H1 (cell line): Measurements from ENCODE around the gene CASZ1. TPM values are rescaled to one million over a fixed set of nuclear protein-coding genes. Genes with fewer than 3 reads are reported as not detected.

Experiments
- CTCF ChIA-PET: fragments of 300-600 bp; sonication (Branson Sonifier 250); formaldehyde crosslinking; loops from one replicate; lab custom pipeline; 2021; ENCODE audit not compliant: partially characterized antibody; lab: Charles Lee
- POLR2A ChIA-PET: fragments of 300-600 bp; sonication (Branson Sonifier 250); formaldehyde crosslinking; loops from one replicate; lab custom pipeline; 2021; ENCODE audit warnings: inconsistent platforms; ENCODE audit not compliant: partially characterized antibody; lab: Charles Lee
- DNase-seq, 2 experiments: peaks; one replicate each; pipeline versions ENCODE4 v3.0.0 to v3.0.0-alpha.2; 2010 to 2022; ENCODE audit warnings: low spot score in 2 of 2, low read depth in 1 of 2, mixed read lengths in 1 of 2
- FAIRE-seq: peaks from 2 replicates; lab custom pipeline; 2011; peaks lifted over from hg19 to GRCh38; lab: Jason Lieb, UNC
- H2AFZ ChIP-seq: 2 replicates; pipeline ENCODE4 v1.8.1; 2012; ENCODE audit warnings: low read length, inconsistent platforms
- H2AK5ac ChIP-seq: 2 replicates; pipeline ENCODE4 v1.6.1; 2013; ENCODE audit warnings: low read depth, low read length
- H2BK120ac ChIP-seq: replicated peaks from 2 replicates; pipeline ENCODE3; 2013; ENCODE audit warnings: low read depth, low read length, inconsistent platforms
- H2BK12ac ChIP-seq: 2 replicates; pipeline ENCODE4 v1.6.1; 2013; ENCODE audit warnings: low read depth, low read length
- H2BK15ac ChIP-seq: 2 replicates; pipeline ENCODE4 v1.6.1; 2013; ENCODE audit warnings: low read length
- H2BK20ac ChIP-seq: 2 replicates; pipeline ENCODE4 v1.6.1; 2013; ENCODE audit warnings: low read length
- H2BK5ac ChIP-seq: 2 replicates; pipeline ENCODE4 v1.6.1; 2013; ENCODE audit warnings: low read depth, low read length
- H3K14ac ChIP-seq: 2 replicates; pipeline ENCODE4 v1.6.1; 2013; ENCODE audit warnings: inconsistent platforms; ENCODE audit not compliant: insufficient read length
- H3K18ac ChIP-seq: 2 replicates; pipeline ENCODE4 v1.6.1; 2013; ENCODE audit warnings: low read length; ENCODE audit errors: extremely low read depth
- H3K23ac ChIP-seq: 2 replicates; pipeline ENCODE4 v1.6.1; 2013; ENCODE audit warnings: inconsistent platforms; ENCODE audit not compliant: insufficient read length
- H3K23me2 ChIP-seq: 2 replicates; pipeline ENCODE4 v1.6.1; 2013; ENCODE audit warnings: low read depth, low read length
- H3K27ac ChIP-seq: 2 replicates; pipeline ENCODE4 v1.6.1; 2011; ENCODE audit warnings: low read depth, low read length, inconsistent platforms
- H3K27me3 ChIP-seq, 4 experiments: replicated peaks in 1 of 4; 1 replicate in 1 of 4; 2 replicates in 3 of 4; pipeline versions ENCODE4 v1.6.1 to v1.8.1; 2011 to 2013; ENCODE audit warnings: low read length in 3 of 4, mild to moderate bottlenecking in 3 of 4, inconsistent platforms in 2 of 4, mixed read lengths in 2 of 4, moderate library complexity in 1 of 4; ENCODE audit not compliant: control insufficient read depth in 3 of 4, insufficient read depth in 3 of 4; ENCODE audit errors: extremely low read depth in 1 of 4
- H3K36me3 ChIP-seq, 4 experiments: 2 replicates each; pipeline versions ENCODE4 v1.6.1 to v1.8.1; 2011 to 2013; ENCODE audit warnings: mild to moderate bottlenecking in 4 of 4, low read length in 3 of 4, moderate library complexity in 2 of 4, control low read depth in 1 of 4, inconsistent platforms in 1 of 4; ENCODE audit not compliant: insufficient read depth in 4 of 4, control insufficient read depth in 2 of 4
- H3K4ac ChIP-seq: replicated peaks from 2 replicates; pipeline ENCODE3; 2013; ENCODE audit warnings: low read length, low read depth, mixed read lengths, inconsistent platforms; ENCODE audit not compliant: insufficient read length
- H3K4me1 ChIP-seq, 4 experiments: replicated peaks in 1 of 4; 1 replicate in 1 of 4; 2 replicates in 3 of 4; pipeline versions ENCODE4 v1.6.1 to v1.8.1; 2011 to 2013; ENCODE audit warnings: low read length in 3 of 4, inconsistent platforms in 2 of 4, mixed read lengths in 1 of 4; ENCODE audit not compliant: insufficient read depth in 4 of 4, control insufficient read depth in 3 of 4
- H3K4me2 ChIP-seq, 2 experiments: 2 replicates each; pipeline versions ENCODE4 v1.6.1 to v1.8.1; 2011 to 2013; ENCODE audit warnings: low read depth in 2 of 2, low read length in 2 of 2, control low read depth in 1 of 2, inconsistent platforms in 1 of 2, mild to moderate bottlenecking in 1 of 2; ENCODE audit not compliant: insufficient read depth in 1 of 2
- H3K4me3 ChIP-seq, 4 experiments: fragments of 200-600, 300-600 bp in 1 of 4; sonication (generic), shearing (Covaris generic), sonication (Bioruptor Twin) in 1 of 4; 2 replicates each; pipeline versions ENCODE4 v1.5.1 to v1.8.1; 2011 to 2016; ENCODE audit warnings: low read length in 4 of 4, low read depth in 3 of 4, control low read depth in 2 of 4, inconsistent platforms in 2 of 4, mild to moderate bottlenecking in 2 of 4, mixed read lengths in 1 of 4, moderate library complexity in 1 of 4; ENCODE audit not compliant: insufficient read depth in 2 of 4; ENCODE audit errors: extremely low read depth in 1 of 4
- H3K56ac ChIP-seq: replicated peaks from 2 replicates; pipeline ENCODE3; 2013; ENCODE audit warnings: low read depth, mild to moderate bottlenecking, mixed read lengths, low read length, inconsistent platforms; ENCODE audit not compliant: insufficient read length
- H3K79me1 ChIP-seq: 2 replicates; pipeline ENCODE4 v1.6.1; 2013; ENCODE audit warnings: low read depth, low read length, control low read depth
- H3K79me2 ChIP-seq, 2 experiments: 2 replicates each; pipeline versions ENCODE4 v1.6.1 to v1.8.1; 2012 to 2013; ENCODE audit warnings: low read length in 2 of 2, mild to moderate bottlenecking in 2 of 2, inconsistent platforms in 1 of 2; ENCODE audit not compliant: insufficient read depth in 2 of 2, control insufficient read depth in 1 of 2
- H3K9ac ChIP-seq, 4 experiments: replicated peaks in 1 of 4; 1 replicate in 1 of 4; 2 replicates in 3 of 4; pipeline versions ENCODE4 v1.6.1 to v1.8.1; 2011 to 2013; ENCODE audit warnings: low read depth in 3 of 4, low read length in 3 of 4, control low read depth in 2 of 4, mild to moderate bottlenecking in 2 of 4, moderate library complexity in 2 of 4, inconsistent platforms in 1 of 4; ENCODE audit errors: extremely low read depth in 1 of 4
- H3K9me3 ChIP-seq, 2 experiments: 2 replicates each; pipeline versions ENCODE4 v1.6.1 to v1.8.1; 2012 to 2013; ENCODE audit warnings: mild to moderate bottlenecking in 2 of 2, moderate library complexity in 2 of 2, control low read depth in 1 of 2, inconsistent platforms in 1 of 2, low read depth in 1 of 2, low read length in 1 of 2, mixed read lengths in 1 of 2; ENCODE audit not compliant: insufficient read depth in 2 of 2
- H4K20me1 ChIP-seq, 2 experiments: replicated peaks in 1 of 2; 2 replicates each; pipeline versions ENCODE3 to v1.8.1; 2011 to 2013; ENCODE audit warnings: inconsistent platforms in 2 of 2, low read length in 2 of 2, mild to moderate bottlenecking in 1 of 2; ENCODE audit not compliant: insufficient read depth in 2 of 2, control insufficient read depth in 1 of 2
- H4K5ac ChIP-seq: 2 replicates; pipeline ENCODE4 v1.6.1; 2013; ENCODE audit warnings: low read length, low read depth, mixed read lengths, inconsistent platforms; ENCODE audit not compliant: insufficient read length
- H4K8ac ChIP-seq: 2 replicates; pipeline ENCODE4 v1.8.0; 2013; ENCODE audit warnings: mild to moderate bottlenecking, moderate library complexity, low read length, inconsistent platforms; ENCODE audit not compliant: insufficient read depth; ENCODE audit errors: extremely low read depth
- H4K91ac ChIP-seq: replicated peaks from 2 replicates; pipeline ENCODE3; 2013; ENCODE audit warnings: low read length, mixed read lengths, inconsistent platforms; ENCODE audit not compliant: insufficient read length
- ATF2 ChIP-seq: IDR thresholded peaks from 2 replicates; pipeline ENCODE4 v1.6.1; 2012; ENCODE audit warnings: low read length, inconsistent platforms
- BRCA1 ChIP-seq: IDR thresholded peaks from 2 replicates; pipeline ENCODE4 v1.6.1; 2012; ENCODE audit warnings: low read depth, low read length, improper control_type of control experiment
- CHD2 ChIP-seq: IDR thresholded peaks from 2 replicates; pipeline ENCODE4 v1.6.1; 2012; ENCODE audit warnings: low read length, improper control_type of control experiment
- GABPA ChIP-seq: IDR thresholded peaks from 2 replicates; pipeline ENCODE4 v1.6.1; 2011; ENCODE audit warnings: mild to moderate bottlenecking, low read length, moderate library complexity, borderline replicate concordance; ENCODE audit not compliant: insufficient read depth
- JUN ChIP-seq: IDR thresholded peaks from 2 replicates; pipeline ENCODE4 v1.6.1; 2011; ENCODE audit warnings: low read depth, mild to moderate bottlenecking, improper control_type of control experiment, low read length
- NRF1 ChIP-seq: IDR thresholded peaks from 2 replicates; pipeline ENCODE4 v1.6.1; 2011; ENCODE audit warnings: mild to moderate bottlenecking, low read depth, low read length, improper control_type of control experiment
- POLR2AphosphoS5 ChIP-seq: IDR thresholded peaks from 2 replicates; pipeline ENCODE4 v1.6.1; 2011; ENCODE audit warnings: low read depth, low read length
- POU5F1 ChIP-seq: IDR thresholded peaks from 2 replicates; pipeline ENCODE4 v1.6.1; 2011; ENCODE audit warnings: low read depth, mild to moderate bottlenecking, low read length, moderate library complexity
- RFX5 ChIP-seq: IDR thresholded peaks from 2 replicates; pipeline ENCODE4 v1.6.1; 2011; ENCODE audit warnings: low read depth, low read length, improper control_type of control experiment, borderline replicate concordance
- SRF ChIP-seq: IDR thresholded peaks from 2 replicates; pipeline ENCODE4 v1.6.1; 2011; ENCODE audit warnings: mild to moderate bottlenecking, low read depth, low read length, moderate library complexity
- WGBS, 2 experiments: shearing (Covaris generic) in 1 of 2; methylation state at CpG; one replicate each; pipeline versions ENCODE4 v1.1.6 to v1.1.7; 2013 to 2015; ENCODE audit warnings: low lambda C conversion rate in 2 of 2, mixed read lengths in 2 of 2, inconsistent platforms in 1 of 2, low coverage in 1 of 2, missing lambda C conversion rate in 1 of 2; ENCODE audit not compliant: insufficient replicate concordance in 2 of 2, insufficient coverage in 1 of 2, insufficient read length in 1 of 2; ENCODE audit errors: extremely low coverage in 1 of 2, missing lambda C conversion rate in 1 of 2; 5-methylcytosine and 5-hydroxymethylcytosine counted together
- polyA plus RNA-seq, 7 experiments: library from polyadenylated mRNA; depleted of rRNA in 3 of 7; stranded (reverse) in 5 of 7; unstranded in 2 of 7; fragments of >200 nt in 5 of 7; fragments of 200-250 nt in 2 of 7; gene quantifications; 1 replicate in 5 of 7; 2 replicates in 1 of 7; 4 replicates in 1 of 7; pipeline versions ENCODE4 v1.2.1 to v1.2.3, GENCODE V29; 2011 to 2013; ENCODE audit warnings: missing spikeins in 2 of 7, mixed read lengths in 2 of 7
- total RNA-seq: library from RNA; stranded (reverse); fragmentation: NEBNext Ultra II Directional; extraction: Animal tissue kit (Norgen Biotek cat#: 25700); gene quantifications from 2 replicates; pipeline ENCODE4 v1.2.1, GENCODE V29; 2021
- TF ChIP-seq, protein P1 (sequence below): IDR thresholded peaks from 2 replicates; pipeline ENCODE4 v1.6.1; 2011; ENCODE audit warnings: low read length, improper control_type of control experiment

Gene CASZ1
- total and polyA plus RNA-seq, 2 of the 8 experiments (the other 6 are each of a cell fraction or from before 2014, with no cell fraction given), result 4.4 to 7.7 TPM

DNA sequence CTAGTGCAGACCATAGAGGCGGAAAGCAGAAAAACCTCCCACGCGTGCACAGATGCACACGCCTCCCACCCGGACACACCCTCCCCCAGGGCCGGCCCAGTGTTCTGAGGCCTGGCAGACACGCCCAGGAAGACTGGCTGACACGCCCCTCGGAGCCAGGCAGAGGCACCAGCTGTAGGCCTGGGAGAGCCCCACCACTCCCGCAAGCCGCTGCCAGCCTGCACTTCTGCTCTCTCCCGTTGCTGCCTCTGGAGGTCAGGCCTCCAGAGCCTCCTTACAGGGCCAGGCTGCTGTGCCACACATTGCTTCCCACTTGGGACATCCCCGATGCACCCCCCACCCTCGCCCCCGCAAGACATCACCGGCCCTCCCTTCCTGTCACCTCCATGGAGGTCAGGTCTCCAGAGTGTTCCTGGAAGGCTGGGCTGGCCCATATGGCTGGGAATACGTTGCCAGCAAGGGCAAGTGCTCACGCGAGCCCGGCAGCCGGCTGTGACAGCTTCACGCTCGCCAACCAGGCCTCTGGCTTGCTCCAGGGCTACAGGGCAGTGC is 40.4 kb downstream of the CASZ1 start:
- no peak overlapping the region for H4K5ac ChIP-seq
- H3K4me1 ChIP-seq, result peaks cover 0 to 12% (median 7%) of the 10 kb centered on the region in 4 experiments; a peak in 5 of 7 replicates
- no peak overlapping the region for H2BK120ac ChIP-seq
- no peaks in the 10 kb centered on the region for H3K36me3 ChIP-seq
- H3K79me2 ChIP-seq, result no peaks in the 10 kb centered on the region
- no peaks in the 10 kb centered on the region for H3K9me3 ChIP-seq
- no peak overlapping the region for H2AFZ ChIP-seq
- POLR2A ChIA-PET, result interaction anchor here (0.8 kb wide), 1 partner anchor 16 kb away, joined by 3 read pairs; no protein-coding TSS in a partner anchor
- no peak overlapping the region for H2BK12ac ChIP-seq
- no peaks in the 10 kb centered on the region for H3K23me2 ChIP-seq
- peak overlapping the region; percentile 35 for H4K91ac ChIP-seq
- H3K27ac ChIP-seq, result no peak overlapping the region
- FAIRE-seq (no peak), DNase-seq (no peak)
- no peak overlapping the region for H3K23ac ChIP-seq
- H3K56ac ChIP-seq, result no peak overlapping the region
- H2AK5ac ChIP-seq, result no peak overlapping the region
- no peak overlapping the region; the same call in 1 of the 2 replicates for H4K8ac ChIP-seq
- no peak overlapping the region for H3K9ac ChIP-seq
- no peak overlapping the region for H2BK5ac ChIP-seq
- H3K18ac ChIP-seq, result no peak overlapping the region
- H3K4me3 ChIP-seq, result no peak overlapping the region
- no peak overlapping the region for H3K14ac ChIP-seq
- no peak overlapping the region for H2BK15ac ChIP-seq
- 87% methylated on average over 11 of the region's 23 CpGs; no CpG with 5 or more reads in 1 of the 2 experiments for WGBS, 2 experiments
- 0 out of 2 replicates have a peak, but pooled peaks cover 2% of the 10 kb centered on the region for H3K79me1 ChIP-seq
- no peaks in the 10 kb centered on the region for H3K27me3 ChIP-seq
- CTCF ChIA-PET, result interaction anchor here (0.6 to 2.0 kb wide), 6 partner anchors 20 to 207 kb away, joined by 3 to 5 read pairs (median 4); no protein-coding TSS in a partner anchor
- no peak overlapping the region for H3K4ac ChIP-seq
- no peak overlapping the region for H3K4me2 ChIP-seq
- no peak overlapping the region for H2BK20ac ChIP-seq
- peaks cover 0 to 2% of the 10 kb centered on the region in 2 experiments for H4K20me1 ChIP-seq
- TF ChIP-seq POU5F1 (no peak), NRF1 (no peak), BRCA1 (no peak), SRF (no peak), ATF2 (no peak), CHD2 (no peak), RFX5 (no peak), GABPA (no peak), JUN (no peak), POLR2AphosphoS5 (no peak)
- TF ChIP-seq, protein P1, sequence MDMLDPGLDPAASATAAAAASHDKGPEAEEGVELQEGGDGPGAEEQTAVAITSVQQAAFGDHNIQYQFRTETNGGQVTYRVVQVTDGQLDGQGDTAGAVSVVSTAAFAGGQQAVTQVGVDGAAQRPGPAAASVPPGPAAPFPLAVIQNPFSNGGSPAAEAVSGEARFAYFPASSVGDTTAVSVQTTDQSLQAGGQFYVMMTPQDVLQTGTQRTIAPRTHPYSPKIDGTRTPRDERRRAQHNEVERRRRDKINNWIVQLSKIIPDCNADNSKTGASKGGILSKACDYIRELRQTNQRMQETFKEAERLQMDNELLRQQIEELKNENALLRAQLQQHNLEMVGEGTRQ, result no peak
